IPS-NIHi11 (cell line): ENCODE data around the gene KDM2A.

Experiments used
- DNase-seq: peaks from one replicate; pipeline ENCODE4 v3.0.0; 2012; ENCODE audit warnings: mixed read lengths, low spot score

KDM2A gene

GRCh38 chr11:67285541-67286498 lies 166.8 kb downstream of the KDM2A start:
- no peak for DNase-seq

DNA sequence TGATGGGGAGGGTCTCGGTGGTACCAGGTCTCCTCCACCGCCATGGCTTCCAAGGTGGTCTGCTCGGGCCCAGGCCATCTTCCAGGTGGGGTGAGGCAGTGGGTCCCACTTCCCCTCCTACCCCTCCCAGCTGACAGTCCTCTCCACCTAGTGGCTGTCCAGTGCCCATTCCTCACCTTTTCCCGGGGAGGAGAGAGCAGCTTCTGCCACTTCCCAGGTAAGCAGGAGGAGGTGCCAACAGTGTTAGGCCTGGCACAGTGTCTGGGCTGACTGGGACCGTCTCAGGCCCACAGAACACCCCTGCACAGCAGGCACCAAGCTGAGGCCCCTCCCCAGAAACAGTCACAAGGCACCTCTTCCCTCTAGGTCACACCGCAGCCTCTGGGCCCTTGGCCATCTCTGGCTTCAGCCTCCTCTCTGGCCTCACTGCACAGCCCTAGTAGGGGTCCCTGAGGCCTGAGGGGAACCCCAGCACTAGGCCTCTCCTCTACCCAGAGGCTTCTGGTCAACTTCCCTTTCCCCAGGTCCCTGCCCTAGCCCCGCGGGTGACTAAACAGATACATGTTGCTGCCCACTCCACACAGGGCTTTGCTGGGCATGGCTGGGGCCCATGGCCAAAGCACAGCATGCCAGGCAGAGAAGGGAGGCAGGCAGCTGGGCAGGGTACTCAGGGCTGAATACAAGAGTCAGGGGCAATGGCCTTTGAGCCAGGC lies 167.7 kb downstream of the KDM2A start:
- DNase-seq = no peak

GRCh38 chr11:67287355-67288197 lies 168.5 kb downstream of the KDM2A start:
- no peak for DNase-seq

DNA sequence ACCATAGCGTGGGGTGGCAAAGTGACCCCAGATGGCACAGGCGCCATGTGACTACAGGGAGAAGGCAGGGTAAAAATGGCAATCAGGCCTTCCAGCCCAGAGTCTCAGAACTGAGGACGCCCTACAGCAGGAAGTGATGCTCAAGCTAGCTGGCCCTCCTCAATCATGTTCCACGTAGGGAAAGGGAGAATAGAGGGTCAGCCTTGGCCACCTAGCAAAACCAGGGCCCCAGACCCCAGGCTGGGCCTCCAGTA lies 169.1 kb downstream of the KDM2A start:
- DNase-seq = no peak

DNA sequence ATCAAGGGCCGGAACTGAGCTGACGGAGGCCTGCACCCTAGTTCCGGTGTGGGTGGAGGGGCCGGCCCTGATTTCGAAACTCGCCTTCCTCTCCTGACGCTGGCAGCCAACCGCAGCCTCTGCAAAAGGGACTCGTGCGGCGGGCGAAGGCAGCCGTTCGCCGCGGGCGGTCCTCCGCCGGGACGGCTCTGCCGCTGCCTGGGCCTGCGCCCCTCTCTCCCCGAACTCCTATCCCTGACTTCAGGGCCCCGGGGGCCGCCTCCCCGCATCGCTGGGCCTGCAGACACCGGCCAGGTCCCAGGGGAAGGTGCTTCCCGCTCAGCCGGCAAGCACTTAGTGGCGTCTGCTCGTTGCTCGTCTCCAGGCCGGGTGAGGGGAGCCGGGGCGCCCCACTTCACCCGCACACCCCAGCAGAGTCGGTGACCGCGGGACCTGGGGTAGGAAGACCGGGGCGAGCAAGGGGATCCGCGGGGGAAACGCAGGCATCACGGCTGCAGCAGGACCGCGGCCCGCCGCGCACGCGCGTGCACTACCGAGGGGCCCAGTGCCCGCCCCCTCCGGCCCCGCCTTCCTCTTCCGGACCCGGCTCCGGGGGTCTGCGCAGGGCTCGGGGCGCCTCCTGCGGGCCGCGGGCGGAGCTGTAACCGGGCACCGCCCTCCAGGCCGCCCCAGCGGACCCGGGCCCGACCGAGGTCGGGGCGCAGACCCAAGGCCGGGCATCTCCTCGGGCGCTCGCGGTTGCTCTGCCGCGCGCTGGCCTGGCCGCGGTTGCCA lies 169.6 kb downstream of the KDM2A start:
- peak; percentile 94 for DNase-seq

GRCh38 chr11:67289226-67289650 lies 170.2 kb downstream of the KDM2A start, which contains the start of gene ANKRD13D:
Gene ANKRD13D (plus strand): TSS chr11:67289303. CDS start chr11:67289461, 158 bp downstream.
- no peak for DNase-seq

GRCh38 chr11:67289651-67290479 lies 170.8 kb downstream of the KDM2A start:
- peak; percentile 61 for DNase-seq

GRCh38 chr11:67290801-67291200 lies 171.7 kb downstream of the KDM2A start:
- no peak for DNase-seq

- no peak for DNase-seq
Observed at GRCh38 chr11:67291481-67292381, 172.7 kb downstream of the KDM2A start.

- no peak for DNase-seq
Observed at GRCh38 chr11:67292671-67293070, 173.6 kb downstream of the KDM2A start.

DNA sequence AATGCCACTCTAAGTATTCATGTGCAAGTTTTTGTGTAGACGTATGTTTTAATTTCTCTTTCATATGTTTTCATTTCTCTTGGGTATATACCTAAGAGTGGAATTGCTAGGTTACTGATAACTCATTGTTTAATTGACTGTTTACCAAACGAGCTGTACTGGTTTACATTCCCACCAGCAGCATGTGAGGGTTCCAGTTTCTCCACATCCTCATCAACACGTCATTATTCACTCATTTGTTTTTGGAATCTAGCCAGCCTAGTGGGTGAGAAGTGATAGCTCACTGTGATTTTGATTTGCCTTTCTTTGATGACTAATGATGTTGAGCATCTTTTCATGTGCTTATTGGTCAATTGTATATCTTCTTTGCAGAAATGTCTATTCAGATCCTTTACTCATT lies 174.0 kb downstream of the KDM2A start:
- DNase-seq = no peak

DNA sequence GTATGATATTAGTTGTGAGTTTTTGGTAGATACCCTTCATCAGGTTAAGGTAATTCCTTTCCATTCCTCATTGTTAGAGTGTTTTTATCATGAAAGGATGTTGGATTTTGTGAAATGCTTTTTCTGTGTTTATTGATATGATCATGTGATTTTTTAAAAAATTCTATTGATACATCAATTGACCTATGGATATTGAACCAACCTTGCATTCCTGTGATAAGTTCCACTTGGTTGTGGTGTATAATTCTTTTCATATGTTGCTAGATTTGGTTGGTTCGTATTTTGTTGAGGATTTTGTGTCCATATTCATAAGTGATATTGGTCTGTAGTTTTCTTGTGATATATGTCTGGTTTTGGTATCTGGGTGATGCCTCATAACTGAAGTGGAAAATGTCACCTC lies 176.8 kb downstream of the KDM2A start:
- DNase-seq = no peak

- no peak for DNase-seq
Observed at GRCh38 chr11:67298786-67299185, 179.7 kb downstream of the KDM2A start.

DNA sequence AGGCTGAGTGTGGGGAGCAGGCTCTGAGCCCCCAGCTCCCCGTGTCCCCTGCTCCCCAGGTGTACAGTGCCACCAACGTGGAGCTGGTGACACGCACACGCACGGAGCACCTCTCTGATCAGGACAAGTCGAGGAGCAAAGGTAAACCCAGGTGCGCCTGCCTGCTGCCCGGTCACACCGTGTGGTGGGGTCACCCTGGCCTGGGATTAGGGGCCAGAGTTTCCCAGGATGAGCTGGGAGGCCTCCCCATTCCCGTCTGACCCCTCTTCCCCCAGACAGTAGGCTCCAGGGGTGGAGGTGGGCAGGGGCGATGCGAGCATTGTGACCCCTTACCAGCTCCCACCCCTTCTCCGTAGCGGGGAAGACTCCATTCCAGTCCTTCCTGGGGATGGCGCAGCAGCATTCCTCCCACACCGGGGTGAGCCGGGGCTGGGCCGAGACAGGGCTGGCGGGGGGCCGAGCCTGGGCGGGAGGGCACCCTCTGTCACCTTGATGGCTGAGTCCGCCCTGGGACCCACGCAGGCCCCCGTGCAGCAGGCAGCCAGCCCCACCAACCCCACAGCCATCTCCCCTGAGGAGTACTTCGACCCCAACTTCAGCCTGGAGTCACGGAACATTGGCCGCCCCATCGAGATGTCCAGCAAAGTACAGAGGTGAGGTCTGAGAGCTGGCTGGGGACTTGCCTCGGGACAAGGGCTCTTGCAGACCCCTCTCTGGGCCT lies 180.6 kb downstream of the KDM2A start:
- no peak for DNase-seq

DNA sequence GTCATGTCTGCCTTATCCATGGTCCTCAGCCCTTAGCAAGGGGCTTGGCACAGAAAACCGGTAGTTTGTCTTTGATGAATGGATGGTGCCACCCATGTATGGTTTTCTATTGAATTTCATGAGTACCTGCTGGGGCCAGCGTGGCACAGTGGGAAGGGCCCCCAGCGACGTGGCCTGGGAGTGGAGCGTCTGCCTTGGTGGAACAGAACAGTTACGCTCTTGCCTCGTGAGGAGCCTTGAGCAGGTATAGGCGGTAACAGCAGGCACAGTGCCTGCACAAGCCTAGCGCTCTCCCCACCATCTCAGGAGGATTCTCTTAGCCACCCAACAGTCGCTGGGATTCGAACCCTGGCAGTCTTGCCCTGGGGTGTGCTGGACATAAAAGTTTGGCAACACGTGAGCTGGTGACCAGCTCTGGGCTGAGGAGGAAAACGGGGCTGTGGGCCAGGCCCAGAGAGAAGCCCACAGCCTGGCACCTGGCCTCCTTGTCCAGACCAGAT lies 181.2 kb downstream of the KDM2A start:
- no peak for DNase-seq

GRCh38 chr11:67300756-67301312 lies 181.8 kb downstream of the KDM2A start:
- no peak for DNase-seq

GRCh38 chr11:67301313-67301921 lies 182.4 kb downstream of the KDM2A start:
- no peak for DNase-seq

GRCh38 chr11:67301951-67302516 lies 183.0 kb downstream of the KDM2A start:
- peak; percentile 78 for DNase-seq
